IPS DF 6.9 (cell line): Measurements from ENCODE around the gene VAV2.

ENCODE experiments used
- DNase-seq: peaks from one replicate; pipeline ENCODE4 v3.0.0-alpha.2; 2013; ENCODE audit warnings: low read depth, low spot score
- H3K27ac ChIP-seq: one replicate; pipeline ENCODE4 v1.5.1; 2013; ENCODE audit warnings: low read length, control low read depth
- H3K27me3 ChIP-seq: 2 replicates; pipeline ENCODE4 v1.6.1; 2013; ENCODE audit warnings: mild to moderate bottlenecking, low read length; ENCODE audit not compliant: control insufficient read depth, insufficient read depth
- H3K36me3 ChIP-seq: 2 replicates; pipeline ENCODE4 v1.6.1; 2013; ENCODE audit warnings: low read length; ENCODE audit not compliant: control insufficient read depth, insufficient read depth
- H3K4me1 ChIP-seq: 2 replicates; pipeline ENCODE4 v1.6.1; 2013; ENCODE audit warnings: low read length; ENCODE audit not compliant: control insufficient read depth, insufficient read depth
- H3K4me3 ChIP-seq: 2 replicates; pipeline ENCODE4 v1.5.1; 2013; ENCODE audit warnings: mild to moderate bottlenecking, low read length
- H3K9me3 ChIP-seq: 2 replicates; pipeline ENCODE4 v1.6.1; 2013; ENCODE audit warnings: low read length, inconsistent platforms; ENCODE audit not compliant: control insufficient read depth, insufficient read depth
- WGBS: extraction: QIAGEN DNeasy Blood & Tissue Kit; methylation state at CpG from one replicate; pipeline ENCODE4 v1.1.7; 2013; ENCODE audit warnings: mixed read lengths, missing lambda C conversion rate; ENCODE audit not compliant: insufficient read length, insufficient coverage; 5-methylcytosine and 5-hydroxymethylcytosine counted together

Gene VAV2

GRCh38 chr9:133810556-133811195 lies 181.4 kb downstream of the VAV2 start:
- Histone ChIP-seq H3K36me3 (peaks cover 6% of the 10 kb centered on the region; the same call in 1 of the 2 replicates), H3K4me3 (no peak overlapping the region), H3K27me3 (no peaks in the 10 kb centered on the region), H3K27ac (no peak overlapping the region), H3K4me1 (no peaks in the 10 kb centered on the region), H3K9me3 (no peaks in the 10 kb centered on the region)
- WGBS = no CpG with 5 or more reads among the region's 23 CpGs
- no peak for DNase-seq

GRCh38 chr9:133809335-133809734 lies 182.8 kb downstream of the VAV2 start:
- peaks cover 6% of the 10 kb centered on the region; the same call in 1 of the 2 replicates for H3K36me3 ChIP-seq
- no peak overlapping the region for H3K4me3 ChIP-seq
- WGBS = no CpG with 5 or more reads among the region's 7 CpGs
- H3K27me3 ChIP-seq = no peaks in the 10 kb centered on the region
- H3K9me3 ChIP-seq = no peaks in the 10 kb centered on the region
- H3K4me1 ChIP-seq = no peaks in the 10 kb centered on the region
- H3K27ac ChIP-seq = no peak overlapping the region
- DNase-seq = no peak

GRCh38 chr9:133807818-133808217 lies 184.3 kb downstream of the VAV2 start:
- H3K27me3 ChIP-seq = no peaks in the 10 kb centered on the region
- no peaks in the 10 kb centered on the region for H3K4me1 ChIP-seq
- H3K4me3 ChIP-seq = no peak overlapping the region
- no peak for DNase-seq
- no peaks in the 10 kb centered on the region for H3K9me3 ChIP-seq
- peaks cover 6% of the 10 kb centered on the region; the same call in 1 of the 2 replicates for H3K36me3 ChIP-seq
- no CpG with 5 or more reads among the region's 13 CpGs for WGBS
- H3K27ac ChIP-seq = no peak overlapping the region

GRCh38 chr9:133807037-133807436 lies 185.1 kb downstream of the VAV2 start:
- DNase-seq = no peak
- Histone ChIP-seq H3K27ac (no peak overlapping the region), H3K9me3 (no peaks in the 10 kb centered on the region), H3K36me3 (peaks cover 6% of the 10 kb centered on the region; the same call in 1 of the 2 replicates), H3K27me3 (no peaks in the 10 kb centered on the region), H3K4me3 (no peak overlapping the region), H3K4me1 (no peaks in the 10 kb centered on the region)
- WGBS = no CpG with 5 or more reads among the region's 14 CpGs

- no peak overlapping the region for H3K4me3 ChIP-seq
- H3K27ac ChIP-seq = no peak overlapping the region
- no peak for DNase-seq
- peaks cover 6% of the 10 kb centered on the region; the same call in 1 of the 2 replicates for H3K36me3 ChIP-seq
- H3K27me3 ChIP-seq = no peaks in the 10 kb centered on the region
- no peaks in the 10 kb centered on the region for H3K9me3 ChIP-seq
- H3K4me1 ChIP-seq = no peaks in the 10 kb centered on the region
- WGBS = no CpG with 5 or more reads among the region's 17 CpGs
Observed at GRCh38 chr9:133806623-133807010, 185.5 kb downstream of the VAV2 start.

GRCh38 chr9:133805876-133806622 lies 186.1 kb downstream of the VAV2 start:
- no peak for DNase-seq
- no peak overlapping the region for H3K4me3 ChIP-seq
- H3K27me3 ChIP-seq = no peaks in the 10 kb centered on the region
- H3K4me1 ChIP-seq = no peaks in the 10 kb centered on the region
- H3K9me3 ChIP-seq = no peaks in the 10 kb centered on the region
- WGBS = no CpG with 5 or more reads among the region's 32 CpGs
- H3K36me3 ChIP-seq = peaks cover 6% of the 10 kb centered on the region; the same call in 1 of the 2 replicates
- H3K27ac ChIP-seq = no peak overlapping the region

- no peaks in the 10 kb centered on the region for H3K27me3 ChIP-seq
- H3K9me3 ChIP-seq = no peaks in the 10 kb centered on the region
- no peak for DNase-seq
- H3K36me3 ChIP-seq = peaks cover 6% of the 10 kb centered on the region; the same call in 1 of the 2 replicates
- H3K4me1 ChIP-seq = no peaks in the 10 kb centered on the region
- H3K4me3 ChIP-seq = no peak overlapping the region
- no peak overlapping the region for H3K27ac ChIP-seq
- WGBS = no CpG with 5 or more reads among the region's 17 CpGs
Observed at GRCh38 chr9:133804199-133804598, 187.9 kb downstream of the VAV2 start.

- H3K4me1 ChIP-seq = no peaks in the 10 kb centered on the region
- WGBS = no CpG with 5 or more reads among the region's 13 CpGs
- H3K36me3 ChIP-seq = peaks cover 6% of the 10 kb centered on the region; the same call in 1 of the 2 replicates
- H3K4me3 ChIP-seq = no peak overlapping the region
- no peaks in the 10 kb centered on the region for H3K27me3 ChIP-seq
- no peaks in the 10 kb centered on the region for H3K9me3 ChIP-seq
- no peak for DNase-seq
- H3K27ac ChIP-seq = no peak overlapping the region
Observed at GRCh38 chr9:133803745-133804144, 188.4 kb downstream of the VAV2 start.

- Histone ChIP-seq H3K4me1 (no peaks in the 10 kb centered on the region), H3K27me3 (no peaks in the 10 kb centered on the region), H3K9me3 (no peaks in the 10 kb centered on the region), H3K36me3 (peaks cover 6% of the 10 kb centered on the region; the same call in 1 of the 2 replicates), H3K27ac (no peak overlapping the region), H3K4me3 (no peak overlapping the region)
- DNase-seq = no peak
- no CpG with 5 or more reads among the region's 21 CpGs for WGBS
Observed at GRCh38 chr9:133803028-133803585, 189.0 kb downstream of the VAV2 start.

GRCh38 chr9:133801739-133802138 lies 190.4 kb downstream of the VAV2 start:
- WGBS = no CpG with 5 or more reads among the region's 10 CpGs
- Histone ChIP-seq H3K4me3 (no peak overlapping the region), H3K4me1 (no peaks in the 10 kb centered on the region), H3K9me3 (no peaks in the 10 kb centered on the region), H3K27me3 (no peaks in the 10 kb centered on the region), H3K36me3 (no peaks in the 10 kb centered on the region; the same call in 1 of the 2 replicates), H3K27ac (no peak overlapping the region)
- DNase-seq = no peak
